Measurements from ENCODE around the gene TMCC2. TPM values are rescaled to one million over a fixed set of nuclear protein-coding genes. Genes with fewer than 3 reads are reported as not detected.

Gene TMCC2
- total RNA-seq = 0.64 and 1.4 TPM in 2 replicates

DNA sequence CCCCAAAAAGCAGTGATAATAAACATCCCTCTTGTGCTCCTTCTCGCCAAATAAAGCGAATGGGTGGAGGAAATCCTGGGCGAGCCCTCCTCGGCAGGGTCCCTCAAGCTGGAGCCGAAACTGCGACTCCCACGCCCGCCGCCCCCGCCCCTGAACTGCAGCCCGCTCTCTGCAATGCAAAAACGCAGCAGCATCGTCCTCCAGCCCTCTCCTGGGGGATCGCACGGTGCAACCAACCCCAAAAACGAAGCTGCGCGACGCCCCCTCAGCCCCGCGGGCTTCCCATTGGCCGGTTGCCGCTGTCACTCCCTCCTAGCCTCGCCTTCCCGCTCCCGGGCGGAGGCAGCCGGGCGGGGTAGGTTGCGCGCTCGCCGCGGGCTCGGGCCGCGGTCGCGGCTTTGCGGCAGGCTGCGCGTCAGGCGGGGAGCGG lies at the start of gene TMCC2:
TMCC2 (plus strand) TSS at position 363 of the 430 bp plus-strand sequence. CDS start 619 bp downstream, outside the sequence.

GRCh38 chr1:205211169-205211838 lies 16.4 kb upstream of the TMCC2 start, which contains the start of gene DSTYK:
Gene DSTYK, minus strand, starts transcription at chr1:205211702. Its CDS starts 167 bp downstream, at chr1:205211535.

DNA sequence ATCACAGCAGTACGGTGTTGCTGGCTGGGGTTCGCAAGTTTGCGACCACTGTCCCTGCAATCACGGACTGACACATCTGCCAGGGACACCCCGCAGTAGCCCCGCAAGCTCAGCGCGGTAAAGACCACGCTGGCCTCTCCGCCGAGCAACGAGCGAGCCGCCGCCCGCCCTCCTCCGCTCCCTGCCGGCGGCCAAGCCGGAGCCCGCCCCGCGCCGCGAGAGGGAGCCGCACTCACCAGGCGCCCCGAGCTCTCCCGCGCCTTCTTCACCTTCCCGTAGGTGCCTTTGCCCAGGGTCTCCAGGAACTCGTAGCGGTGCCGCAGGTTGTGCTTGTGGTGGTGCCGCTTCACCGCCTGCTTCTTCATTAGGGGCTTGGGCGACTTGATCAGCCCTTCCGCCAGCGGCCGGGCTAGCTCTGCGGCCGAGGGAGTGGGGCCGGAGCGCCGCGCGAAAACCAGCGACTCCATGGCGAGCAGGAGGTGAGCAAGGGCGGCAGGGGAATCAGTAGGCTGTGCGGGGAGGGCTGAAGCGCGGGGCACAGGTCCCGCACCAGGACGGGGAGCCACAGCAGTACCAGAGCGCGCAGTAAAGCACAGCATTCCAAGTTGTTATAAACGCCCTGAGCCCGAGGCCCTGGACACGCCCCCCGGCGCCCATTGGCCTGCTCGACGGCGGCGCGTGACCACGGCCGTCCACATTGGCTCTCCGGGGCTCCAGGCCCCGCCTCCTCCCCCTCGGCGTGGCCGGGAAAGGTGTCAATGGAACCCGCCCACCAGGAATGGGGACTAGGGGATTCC lies 93.6 kb downstream of the TMCC2 start, which contains the start of gene NUAK2:
NUAK2 (minus strand) TSS at position 584 of the 797 bp plus-strand sequence; CDS start at position 467, 117 bp downstream.

Other genes starting within 250 kb of the TMCC2 start
- under 0.01 TPM in 1 of 2 replicates, not detected in the other for gene CNTN2, start 184.7 kb upstream of the TMCC2 start, total RNA-seq
- 0.96 and 2.3 TPM in 2 replicates for gene TMEM81, start 143.5 kb upstream of the TMCC2 start, total RNA-seq
- gene RBBP5, start 106.0 kb upstream of the TMCC2 start, total RNA-seq = 16.6 and 19.4 TPM in 2 replicates
- 10.8 and 12.1 TPM in 2 replicates for gene DSTYK, start 16.2 kb upstream of the TMCC2 start, total RNA-seq
- gene NUAK2, start 93.8 kb downstream of the TMCC2 start, total RNA-seq = 6.2 and 21.9 TPM in 2 replicates
- gene KLHDC8A, start 129.0 kb downstream of the TMCC2 start, total RNA-seq = 0.24 TPM in 1 of 2 replicates, not detected in the other
- gene LEMD1, start 194.1 kb downstream of the TMCC2 start, total RNA-seq = 3.6 and 10.4 TPM in 2 replicates
- gene BLACAT1, start 228.1 kb downstream of the TMCC2 start, total RNA-seq = 0.24 and 0.85 TPM in 2 replicates

All from tracheal epithelial cell (primary cell).